Activated gamma-delta T cell (primary cell): ENCODE data around the gene FUOM.
A peak's percentile ranks its signal among the peaks of the same experiment; 100 is the strongest.

Experiments used
- DNase-seq: peaks from one replicate; lab custom pipeline; 2025; lab: John Stamatoyannopoulos, UW

Gene FUOM

GRCh38 chr10:133351408-133352318 lies 6.2 kb downstream of the FUOM start:
- no peak for DNase-seq

GRCh38 chr10:133350950-133351329 lies 6.9 kb downstream of the FUOM start:
- no peak for DNase-seq

GRCh38 chr10:133350283-133350949 lies 7.4 kb downstream of the FUOM start:
- DNase-seq = no peak

- no peak for DNase-seq
Observed at GRCh38 chr10:133349577-133350011, 8.2 kb downstream of the FUOM start.

- no peak for DNase-seq
Observed at GRCh38 chr10:133349160-133349568, 8.7 kb downstream of the FUOM start.

- no peak for DNase-seq
Observed at GRCh38 chr10:133347710-133348517, 9.9 kb downstream of the FUOM start.

- no peak for DNase-seq
Observed at GRCh38 chr10:133346413-133346812, 11.4 kb downstream of the FUOM start.

GRCh38 chr10:133344236-133344635 lies 13.6 kb downstream of the FUOM start:
- DNase-seq = no peak

GRCh38 chr10:133343558-133343957 lies 14.3 kb downstream of the FUOM start:
- DNase-seq = no peak

- DNase-seq = no peak
Observed at GRCh38 chr10:133342942-133343341, 14.9 kb downstream of the FUOM start.

- DNase-seq = no peak
Observed at GRCh38 chr10:133341983-133342382, 15.8 kb downstream of the FUOM start.

- DNase-seq = no peak
Observed at GRCh38 chr10:133339708-133340380, 18.0 kb downstream of the FUOM start.

GRCh38 chr10:133338080-133339071 lies 19.4 kb downstream of the FUOM start:
- DNase-seq = no peak

GRCh38 chr10:133337370-133337725 lies 20.5 kb downstream of the FUOM start:
- DNase-seq = no peak

- peak; percentile 81 for DNase-seq
Observed at GRCh38 chr10:133336577-133337369, 21.0 kb downstream of the FUOM start, which contains the start of gene CALY. Gene CALY (minus strand): TSS chr10:133336896. CDS start chr10:133328989, 7,907 bp downstream.

- DNase-seq = no peak
Observed at GRCh38 chr10:133336118-133336576, 21.7 kb downstream of the FUOM start.

GRCh38 chr10:133335246-133336117 lies 22.3 kb downstream of the FUOM start:
- peak; percentile 51 for DNase-seq

- no peak for DNase-seq
Observed at GRCh38 chr10:133334503-133335245, 23.1 kb downstream of the FUOM start.
